Measurements from ENCODE around the gene HYAL1. TPM values are rescaled to one million over a fixed set of nuclear protein-coding genes. Genes with fewer than 3 reads are reported as not detected.

HYAL1 gene
- total and polyA plus RNA-seq, 4 donors: 1.6 to 9.3 (median 4.3) TPM

GRCh38 chr3:50327129-50327528 lies 23.8 kb upstream of the HYAL1 start:
- H3K27ac ChIP-seq (ENCODE audit: low read depth in 1 of 2, low read length in 2 of 2): no peak overlapping the region
- 69 to 71% methylated on average over 4 of the region's 4 CpGs for WGBS, 2 donors
- peak in 1 of 2 donors; percentile 38 for DNase-seq
- no peaks in the 10 kb centered on the region for H3K27me3 ChIP-seq (ENCODE audit: control insufficient read depth in 1 of 2, insufficient read depth in 2 of 2, low read length in 1 of 2)
- no peaks in the 10 kb centered on the region for H3K4me1 ChIP-seq (ENCODE audit: control insufficient read depth in 1 of 2, insufficient read depth in 2 of 2, low read length in 2 of 2)
- ATAC-seq (ENCODE audit: low FRiP score): no peak
- peak overlapping the region; percentile 12 to 81 for H3K4me3 ChIP-seq (ENCODE audit: low read length in 2 of 2)
- H3K9me3 ChIP-seq (ENCODE audit: control insufficient read depth, low read length): no peaks in the 10 kb centered on the region
- H3K36me3 ChIP-seq (ENCODE audit: control insufficient read depth in 1 of 2, insufficient read depth in 2 of 2, low read length in 1 of 2): peaks cover 0 to 7% of the 10 kb centered on the region in 2 donors
- intact Hi-C loops (cut with DNase I): no loop called here

- DNase-seq: no peak
- no peak for ATAC-seq (ENCODE audit: low FRiP score)
- 81 to 88% methylated on average over 8 of the region's 8 CpGs for WGBS, 2 donors
- peaks cover 0 to 7% of the 10 kb centered on the region in 2 donors for H3K36me3 ChIP-seq (ENCODE audit: control insufficient read depth in 1 of 2, insufficient read depth in 2 of 2, low read length in 1 of 2)
- intact Hi-C loops (cut with DNase I): no loop called here
- H3K27me3 ChIP-seq (ENCODE audit: control insufficient read depth in 1 of 2, insufficient read depth in 2 of 2, low read length in 1 of 2): no peaks in the 10 kb centered on the region
- no peak overlapping the region for H3K27ac ChIP-seq (ENCODE audit: low read depth in 1 of 2, low read length in 2 of 2)
- H3K4me1 ChIP-seq (ENCODE audit: control insufficient read depth in 1 of 2, insufficient read depth in 2 of 2, low read length in 2 of 2): no peaks in the 10 kb centered on the region
- H3K9me3 ChIP-seq (ENCODE audit: control insufficient read depth, low read length): no peaks in the 10 kb centered on the region
- no peak overlapping the region for H3K4me3 ChIP-seq (ENCODE audit: low read length in 2 of 2)
These were observed 22.8 kb upstream of the HYAL1 start for GRCh38 chr3:50326182-50326541.

GRCh38 chr3:50325497-50326181 lies 22.3 kb upstream of the HYAL1 start:
- Histone ChIP-seq H3K27me3 (ENCODE audit: control insufficient read depth in 1 of 2, insufficient read depth in 2 of 2, low read length in 1 of 2) (no peaks in the 10 kb centered on the region), H3K4me3 (ENCODE audit: low read length in 2 of 2) (no peak overlapping the region), H3K4me1 (ENCODE audit: control insufficient read depth in 1 of 2, insufficient read depth in 2 of 2, low read length in 2 of 2) (no peaks in the 10 kb centered on the region), H3K27ac (ENCODE audit: low read depth in 1 of 2, low read length in 2 of 2) (no peak overlapping the region), H3K9me3 (ENCODE audit: control insufficient read depth, low read length) (no peaks in the 10 kb centered on the region), H3K36me3 (ENCODE audit: control insufficient read depth in 1 of 2, insufficient read depth in 2 of 2, low read length in 1 of 2) (peaks cover 0 to 7% of the 10 kb centered on the region in 2 donors)
- DNase-seq: peak in 1 of 2 donors; percentile 42
- ATAC-seq (ENCODE audit: low FRiP score): no peak
- intact Hi-C loops (cut with DNase I): no loop called here
- 85% methylated on average over 11 of the region's 11 CpGs for WGBS, 2 donors

- 83 to 87% methylated on average over 2 of the region's 2 CpGs for WGBS, 2 donors
- H3K27me3 ChIP-seq (ENCODE audit: control insufficient read depth in 1 of 2, insufficient read depth in 2 of 2, low read length in 1 of 2): no peaks in the 10 kb centered on the region
- no peak overlapping the region for H3K4me3 ChIP-seq (ENCODE audit: low read length in 2 of 2)
- peaks cover 0 to 2% of the 10 kb centered on the region in 2 donors for H3K36me3 ChIP-seq (ENCODE audit: control insufficient read depth in 1 of 2, insufficient read depth in 2 of 2, low read length in 1 of 2)
- ATAC-seq (ENCODE audit: low FRiP score) (no peak), DNase-seq (peak in 1 of 2 donors; percentile 37)
- H3K27ac ChIP-seq (ENCODE audit: low read depth in 1 of 2, low read length in 2 of 2): no peak overlapping the region
- no peaks in the 10 kb centered on the region for H3K4me1 ChIP-seq (ENCODE audit: control insufficient read depth in 1 of 2, insufficient read depth in 2 of 2, low read length in 2 of 2)
- intact Hi-C loops (cut with DNase I): no loop called here
- H3K9me3 ChIP-seq (ENCODE audit: control insufficient read depth, low read length): no peaks in the 10 kb centered on the region
These were observed 21.7 kb upstream of the HYAL1 start for GRCh38 chr3:50325113-50325480.

GRCh38 chr3:50324351-50325112 lies 21.2 kb upstream of the HYAL1 start:
- H3K4me1 ChIP-seq (ENCODE audit: control insufficient read depth in 1 of 2, insufficient read depth in 2 of 2, low read length in 2 of 2): no peaks in the 10 kb centered on the region
- H3K4me3 ChIP-seq (ENCODE audit: low read length in 2 of 2): no peak overlapping the region
- no peak for ATAC-seq (ENCODE audit: low FRiP score)
- intact Hi-C loops (cut with DNase I): no loop called here
- WGBS, 2 donors: 49 to 50% methylated on average over 4 of the region's 4 CpGs
- DNase-seq: peak in 1 of 2 donors; percentile 74
- no peaks in the 10 kb centered on the region for H3K9me3 ChIP-seq (ENCODE audit: control insufficient read depth, low read length)
- no peaks in the 10 kb centered on the region for H3K27me3 ChIP-seq (ENCODE audit: control insufficient read depth in 1 of 2, insufficient read depth in 2 of 2, low read length in 1 of 2)
- H3K27ac ChIP-seq (ENCODE audit: low read depth in 1 of 2, low read length in 2 of 2): no peak overlapping the region
- H3K36me3 ChIP-seq (ENCODE audit: control insufficient read depth in 1 of 2, insufficient read depth in 2 of 2, low read length in 1 of 2): no peaks in the 10 kb centered on the region

DNA sequence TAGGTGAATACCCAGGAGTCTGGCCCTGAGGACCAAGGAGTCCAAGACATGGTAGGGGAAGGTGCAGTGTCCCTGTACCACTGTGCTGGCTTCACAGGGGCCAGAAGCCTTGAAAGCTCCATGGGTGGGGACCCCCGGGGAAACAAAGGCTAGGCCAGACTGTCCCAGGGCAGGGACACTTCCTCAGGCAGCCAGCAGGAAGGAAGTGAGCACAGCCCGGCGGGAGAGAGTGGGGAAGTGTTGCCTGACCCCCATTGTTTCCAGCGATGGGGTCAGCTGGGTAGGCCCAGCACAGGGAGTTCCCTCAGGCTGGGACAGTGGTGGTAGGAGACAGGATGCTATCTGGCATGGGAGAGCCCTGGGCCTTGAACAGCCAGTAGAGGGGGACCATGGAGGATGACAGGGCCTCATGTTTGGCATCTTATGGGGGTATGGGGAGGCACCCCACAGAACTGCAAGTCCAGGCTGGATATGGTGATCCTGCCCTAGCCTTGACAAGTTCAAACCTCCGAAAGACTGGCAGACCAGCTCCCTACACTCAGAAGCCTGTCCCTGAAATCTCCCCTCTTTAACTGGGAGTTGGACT lies 20.3 kb upstream of the HYAL1 start:
- peak in 1 of 2 donors; percentile 63 for DNase-seq
- 69 to 70% methylated on average over 5 of the region's 5 CpGs for WGBS, 2 donors
- peak; percentile 1 for ATAC-seq (ENCODE audit: low FRiP score)
- Histone ChIP-seq H3K27me3 (ENCODE audit: control insufficient read depth in 1 of 2, insufficient read depth in 2 of 2, low read length in 1 of 2) (no peaks in the 10 kb centered on the region), H3K36me3 (ENCODE audit: control insufficient read depth in 1 of 2, insufficient read depth in 2 of 2, low read length in 1 of 2) (no peaks in the 10 kb centered on the region), H3K4me3 (ENCODE audit: low read length in 2 of 2) (no peak overlapping the region), H3K27ac (ENCODE audit: low read depth in 1 of 2, low read length in 2 of 2) (no peak overlapping the region), H3K9me3 (ENCODE audit: control insufficient read depth, low read length) (no peaks in the 10 kb centered on the region), H3K4me1 (ENCODE audit: control insufficient read depth in 1 of 2, insufficient read depth in 2 of 2, low read length in 2 of 2) (no peaks in the 10 kb centered on the region)
- intact Hi-C loops (cut with DNase I): no loop called here

- H3K27ac ChIP-seq (ENCODE audit: low read depth in 1 of 2, low read length in 2 of 2): no peak overlapping the region
- H3K4me3 ChIP-seq (ENCODE audit: low read length in 2 of 2): no peak overlapping the region
- H3K27me3 ChIP-seq (ENCODE audit: control insufficient read depth in 1 of 2, insufficient read depth in 2 of 2, low read length in 1 of 2): no peaks in the 10 kb centered on the region
- intact Hi-C loops (cut with DNase I): no loop called here
- WGBS, 2 donors: 61 to 69% methylated on average over 4 of the region's 4 CpGs
- H3K36me3 ChIP-seq (ENCODE audit: control insufficient read depth in 1 of 2, insufficient read depth in 2 of 2, low read length in 1 of 2): no peaks in the 10 kb centered on the region
- no peaks in the 10 kb centered on the region for H3K9me3 ChIP-seq (ENCODE audit: control insufficient read depth, low read length)
- no peaks in the 10 kb centered on the region for H3K4me1 ChIP-seq (ENCODE audit: control insufficient read depth in 1 of 2, insufficient read depth in 2 of 2, low read length in 2 of 2)
- peak in 1 of 2 donors; percentile 62 for DNase-seq
- ATAC-seq (ENCODE audit: low FRiP score): no peak
These were observed 19.8 kb upstream of the HYAL1 start for GRCh38 chr3:50323092-50323600.

DNA sequence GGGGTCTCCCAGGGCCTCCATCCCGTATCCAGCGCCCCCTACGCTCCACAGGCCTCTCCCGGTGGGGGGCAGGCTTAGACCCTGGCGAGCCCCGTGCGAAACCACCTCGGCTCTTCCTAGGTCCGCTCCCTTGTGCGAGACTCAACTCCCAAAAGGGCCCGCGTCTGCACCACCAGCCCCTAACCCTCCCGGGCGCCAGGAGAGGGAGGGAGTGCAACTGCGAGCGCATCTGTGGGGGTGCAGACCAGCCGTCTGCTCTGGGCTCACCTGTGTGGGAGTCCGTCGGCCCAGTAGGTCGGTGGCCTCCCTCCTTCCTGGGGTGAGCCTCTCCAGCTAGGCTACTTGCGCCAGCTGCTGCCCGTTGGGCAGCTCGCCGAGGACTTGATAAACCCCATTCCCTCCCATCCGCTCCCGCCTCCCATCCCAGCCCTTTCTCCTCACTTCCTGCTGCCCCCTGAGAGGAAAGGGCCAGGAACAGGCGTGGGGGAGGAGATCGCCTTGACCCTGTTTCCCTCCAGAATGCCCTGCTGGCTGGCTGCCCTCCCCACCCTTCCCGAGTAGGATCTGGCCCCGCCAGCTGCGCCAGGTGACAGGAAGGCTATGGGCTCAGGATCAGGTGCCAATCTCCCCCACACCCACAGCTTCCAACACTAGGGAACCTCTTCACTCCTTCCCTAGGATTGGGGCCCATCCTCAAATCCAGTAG lies 19.2 kb upstream of the HYAL1 start, which contains the start of gene HYAL2:
HYAL2 (minus strand) TSS at position 360 of the 706 bp plus-strand sequence. CDS start 2,256 bp downstream, outside the sequence.
- H3K4me1 ChIP-seq (ENCODE audit: control insufficient read depth in 1 of 2, insufficient read depth in 2 of 2, low read length in 2 of 2): no peaks in the 10 kb centered on the region
- ATAC-seq (ENCODE audit: low FRiP score): peak; percentile 16
- intact Hi-C loops (cut with DNase I): no loop called here

More for the DNA sequence above, 19.2 kb upstream of the HYAL1 start, which contains the start of gene HYAL2:
- DNase-seq: peak in 1 of 2 donors; percentile 60
- Histone ChIP-seq H3K36me3 (ENCODE audit: control insufficient read depth in 1 of 2, insufficient read depth in 2 of 2, low read length in 1 of 2) (no peaks in the 10 kb centered on the region), H3K4me3 (ENCODE audit: low read length in 2 of 2) (peak within 1 kb of the TSS in 1 of 2 donors; percentile 83), H3K9me3 (ENCODE audit: control insufficient read depth, low read length) (no peaks in the 10 kb centered on the region), H3K27me3 (ENCODE audit: control insufficient read depth in 1 of 2, insufficient read depth in 2 of 2, low read length in 1 of 2) (no peaks in the 10 kb centered on the region), H3K27ac (ENCODE audit: low read depth in 1 of 2, low read length in 2 of 2) (peak within 1 kb of the TSS in 1 of 2 donors; percentile 48)
- 51 to 55% methylated on average over 28 to 31 of the region's 31 CpGs for WGBS, 2 donors
